Ovary (tissue), 3 donors: ENCODE results near the gene LYAR.
"Not testable (repeated sequence)": the region's sequence is repeated elsewhere in the genome, so short reads cannot be mapped to it uniquely, and the experiment has no call there.

Experiments used
- CTCF ChIP-seq, 3 donors: fragments of 450-650 bp in 2 of 3; fragments of 200-600 bp in 1 of 3; IDR thresholded peaks; one replicate each; pipeline versions ENCODE4 v1.5.1 to v1.8.0; 2016 to 2022; ENCODE audit warnings: antibody characterized with exemption in 3 of 3, mild to moderate bottlenecking in 1 of 3
- EP300 ChIP-seq: sonication (generic); formaldehyde crosslinking; IDR thresholded peaks from one replicate; pipeline ENCODE4 v1.6.1; 2017; ENCODE audit warnings: antibody characterized with exemption
- POLR2A ChIP-seq: fragments of 450-650 bp; IDR thresholded peaks from one replicate; pipeline ENCODE4 v1.6.1; 2017; ENCODE audit warnings: antibody characterized with exemption, mild to moderate bottlenecking, moderate library complexity
- donor health status: DM: no; HTN: no; CAD: no.

GRCh38 chr4:4239551-4239950, 50.4 kb downstream of the LYAR start:
- TF ChIP-seq CTCF (IDR thresholded peaks at IDR 0.05); POLR2A; EP300: not testable (repeated sequence)
